ENCODE data around the gene CAND1.

- TF ChIP-seq CTCF (IDR thresholded peaks at IDR 0.05) (no peak), POLR2A (IDR thresholded peaks at IDR 0.05) (no peak)
Measured at GRCh38 chr12:67271976-67272375, 2.8 kb downstream of the CAND1 start.
